NCI-H2081 (cell line): Measurements from ENCODE around the gene PKHD1.
"Not testable (repeated sequence)": the region's sequence is repeated elsewhere in the genome, so short reads cannot be mapped to it uniquely, and the experiment has no call there.

ENCODE experiments used
- DNase-seq, 2 experiments: peaks; one replicate each; lab custom pipeline; 2025; lab: John Stamatoyannopoulos, UW

Gene PKHD1

GRCh38 chr6:51992876-51993275 lies 94.5 kb downstream of the PKHD1 start:
- no peak for DNase-seq

DNA sequence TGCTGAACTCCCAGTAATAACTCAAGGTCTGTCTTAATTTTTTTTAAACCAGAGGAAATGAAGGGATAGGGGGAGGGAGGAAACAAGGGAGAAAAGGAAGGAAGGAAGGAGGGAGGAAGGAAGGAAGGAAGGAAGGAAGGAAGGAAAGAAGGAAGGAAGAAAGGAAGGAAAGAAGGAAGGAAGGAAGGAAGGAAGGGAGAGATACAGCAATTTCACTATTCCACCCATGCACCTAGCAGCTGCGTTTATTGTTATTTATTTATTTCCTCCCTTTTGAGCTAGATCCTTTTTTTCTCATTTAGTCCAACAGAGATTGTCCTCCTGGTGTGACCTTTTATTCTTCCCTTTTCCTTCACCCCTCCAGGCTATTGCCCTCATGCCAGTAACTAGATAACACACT lies 97.6 kb downstream of the PKHD1 start:
- DNase-seq, result no peak

DNA sequence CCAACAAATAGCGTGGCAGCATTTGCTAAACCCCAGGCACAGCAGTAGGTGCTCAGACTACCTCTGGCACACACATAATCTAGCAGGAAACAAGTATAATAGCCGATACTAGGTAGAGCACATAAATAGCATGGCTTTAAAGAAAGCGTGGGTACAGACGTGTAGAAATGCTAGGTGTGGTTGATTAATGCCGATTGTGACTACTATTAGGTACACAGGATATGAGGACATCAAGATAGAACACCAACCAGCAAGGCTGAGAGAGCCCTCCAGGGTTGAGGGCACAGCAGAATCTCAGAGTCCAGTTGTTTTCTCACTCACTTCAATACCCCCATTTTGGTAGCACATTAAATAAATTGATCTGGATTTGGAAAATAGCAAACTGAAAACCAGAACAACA lies 100.5 kb downstream of the PKHD1 start:
- no peak for DNase-seq

- DNase-seq, result no peak
These were observed 103.8 kb downstream of the PKHD1 start for GRCh38 chr6:51983564-51983963.

DNA sequence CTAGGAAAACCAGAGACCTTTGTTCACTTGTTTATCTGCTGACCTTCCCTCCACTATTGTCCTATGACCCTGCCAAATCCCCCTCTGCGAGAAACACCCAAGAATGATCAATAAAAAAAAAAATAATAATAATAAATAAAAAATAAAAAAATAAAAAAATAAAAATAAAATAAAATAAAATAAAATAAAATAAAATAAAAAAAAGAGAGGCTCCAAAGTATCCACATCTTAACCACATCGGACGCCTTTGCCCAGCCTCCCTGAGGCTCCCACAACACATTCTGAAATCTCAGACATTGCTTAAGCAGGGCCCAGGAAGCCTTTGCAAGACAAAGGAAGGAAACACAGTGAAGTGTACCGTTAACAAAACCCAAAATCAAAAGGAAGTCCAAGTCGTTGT lies 104.7 kb downstream of the PKHD1 start:
- DNase-seq, result not testable (repeated sequence)

GRCh38 chr6:51976374-51976773 lies 111.0 kb downstream of the PKHD1 start:
- DNase-seq, result no peak

DNA sequence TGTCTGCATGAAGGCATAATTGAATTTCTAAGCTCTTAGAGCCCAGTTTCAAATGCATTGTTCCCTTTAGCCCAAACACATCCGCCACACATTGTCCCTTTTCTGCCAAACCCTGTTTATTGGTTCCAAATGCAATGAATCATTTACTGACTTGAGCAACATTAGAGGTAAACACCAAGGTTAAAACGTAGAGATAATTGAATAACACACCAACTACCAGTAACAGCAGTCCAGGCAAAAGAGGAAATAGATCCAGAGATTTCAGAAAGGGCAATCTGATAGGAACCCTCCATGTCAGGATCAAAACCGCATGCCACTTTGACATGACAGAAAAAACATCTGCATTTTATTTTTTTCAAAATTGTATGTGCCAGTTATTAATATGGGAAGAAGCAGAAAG lies 114.8 kb downstream of the PKHD1 start:
- DNase-seq, result no peak

- peak in 1 of 2 experiments; percentile 5 for DNase-seq
These were observed 119.1 kb downstream of the PKHD1 start for GRCh38 chr6:51968265-51968664.

DNA sequence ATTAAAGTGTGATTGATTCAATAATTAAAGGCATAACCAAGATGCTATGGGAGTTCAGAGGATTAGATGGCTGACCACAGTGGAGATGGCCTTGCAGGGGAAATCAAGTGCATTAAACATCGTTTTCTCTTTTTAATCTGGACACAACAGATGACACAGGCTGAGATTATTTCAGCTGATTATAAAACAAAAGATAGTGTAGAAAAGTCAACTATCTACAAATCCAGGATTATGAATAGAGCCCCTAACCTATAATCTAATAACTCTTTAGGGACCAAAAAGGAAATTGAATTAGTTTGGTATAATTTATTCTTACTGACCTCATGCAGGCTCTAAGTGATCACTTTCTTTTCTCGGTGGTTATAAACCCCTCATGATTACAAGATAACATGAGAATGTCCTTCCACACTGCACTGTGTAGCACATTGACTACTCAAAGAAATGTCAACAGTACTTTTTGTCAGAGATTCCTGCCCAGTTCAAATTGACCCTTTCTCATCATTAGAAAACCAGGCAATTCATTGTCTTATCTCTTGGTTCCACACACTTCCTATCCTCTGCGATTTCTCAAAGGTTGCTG lies 122.1 kb downstream of the PKHD1 start:
- DNase-seq, result no peak

DNA sequence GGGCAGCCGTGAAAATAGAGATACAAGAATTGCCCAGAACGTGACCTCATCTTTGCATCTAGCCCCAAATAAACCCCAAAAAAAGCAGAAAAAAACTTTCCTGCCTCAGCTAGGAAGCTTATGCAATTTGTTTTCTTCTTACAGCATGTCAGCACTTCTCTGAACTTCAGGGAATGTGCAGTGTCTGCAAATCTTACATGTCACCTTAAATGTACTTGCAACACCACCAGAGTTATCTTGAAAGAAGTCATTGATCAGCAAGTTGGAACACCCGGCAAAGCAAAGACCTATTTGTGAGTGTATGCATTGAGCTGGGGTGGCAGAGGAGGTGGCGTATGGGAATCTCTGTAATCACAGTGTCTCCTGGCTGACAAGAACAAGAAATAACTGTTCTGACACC lies 123.4 kb downstream of the PKHD1 start:
- DNase-seq, result no peak

GRCh38 chr6:51962354-51962753 lies 125.1 kb downstream of the PKHD1 start:
- no peak for DNase-seq

DNA sequence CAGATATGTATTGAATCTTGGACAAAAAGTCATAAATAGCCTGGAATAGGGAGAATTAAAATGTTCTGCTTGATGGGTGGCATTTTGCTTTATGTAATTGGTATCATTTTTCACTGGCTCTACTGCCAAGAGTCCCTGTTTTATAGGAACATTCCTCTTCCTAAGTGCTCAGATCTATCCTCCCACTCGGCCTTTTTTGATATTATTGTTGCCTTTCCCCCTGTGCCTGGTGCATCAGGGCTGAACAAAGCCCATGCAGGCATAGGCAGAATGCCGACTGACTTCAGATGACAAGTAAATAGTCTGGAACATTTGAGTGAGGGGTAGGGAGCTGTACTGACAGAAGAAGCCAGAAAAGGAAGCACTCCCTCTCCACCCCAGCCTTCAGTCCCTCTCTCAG lies 127.0 kb downstream of the PKHD1 start:
- DNase-seq, result no peak

DNA sequence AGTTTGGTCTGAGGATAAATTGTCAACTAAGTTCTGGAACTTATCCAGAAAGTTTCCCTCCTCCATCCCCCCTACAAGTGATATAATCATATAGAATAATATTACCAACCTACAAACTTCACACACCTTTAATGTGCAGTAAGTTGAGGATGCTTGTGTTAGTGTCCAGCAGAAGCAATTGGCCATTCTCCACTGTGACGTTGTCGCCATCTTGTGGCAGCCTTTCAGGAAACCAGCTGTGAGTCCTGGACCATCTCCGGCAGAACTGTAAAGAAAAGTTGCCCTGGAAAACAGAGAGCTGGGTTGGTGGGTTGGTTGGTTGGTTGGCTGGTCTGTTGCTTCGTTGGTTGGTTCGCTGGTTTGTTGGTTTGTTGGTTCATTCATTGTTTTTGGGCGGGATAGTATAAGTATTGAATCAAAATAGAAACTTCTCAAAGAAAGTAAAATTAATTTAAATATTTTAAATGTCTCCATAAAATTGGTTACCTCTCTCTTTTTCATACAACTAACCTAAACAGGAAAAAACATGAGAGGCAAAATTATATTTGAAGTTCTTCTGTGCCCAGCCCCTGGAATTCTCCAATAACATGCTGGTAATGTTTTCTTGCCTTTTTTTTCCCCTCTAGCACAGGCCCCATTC lies 127.5 kb downstream of the PKHD1 start:
- peak; percentile 39 to 68 for DNase-seq

DNA sequence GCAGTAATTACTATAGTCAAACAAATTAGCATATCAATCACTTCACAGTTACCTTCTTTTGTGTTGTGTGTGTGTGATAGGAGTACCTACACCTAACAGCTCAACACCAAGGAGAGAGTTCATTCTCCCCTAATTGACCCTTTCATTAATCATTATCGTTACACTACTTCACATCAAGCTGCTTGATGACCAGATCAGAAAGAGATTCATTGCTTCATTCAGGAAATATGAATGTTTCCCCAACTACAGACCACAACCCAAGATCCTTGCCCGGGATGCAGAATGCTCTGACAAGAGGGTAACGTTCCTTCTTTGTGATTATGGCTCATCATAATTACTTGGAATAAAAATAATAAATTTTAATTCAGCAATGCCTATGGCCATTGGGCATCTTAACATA lies 132.7 kb downstream of the PKHD1 start:
- DNase-seq, result no peak

GRCh38 chr6:51953246-51953645 lies 134.2 kb downstream of the PKHD1 start:
- no peak for DNase-seq

DNA sequence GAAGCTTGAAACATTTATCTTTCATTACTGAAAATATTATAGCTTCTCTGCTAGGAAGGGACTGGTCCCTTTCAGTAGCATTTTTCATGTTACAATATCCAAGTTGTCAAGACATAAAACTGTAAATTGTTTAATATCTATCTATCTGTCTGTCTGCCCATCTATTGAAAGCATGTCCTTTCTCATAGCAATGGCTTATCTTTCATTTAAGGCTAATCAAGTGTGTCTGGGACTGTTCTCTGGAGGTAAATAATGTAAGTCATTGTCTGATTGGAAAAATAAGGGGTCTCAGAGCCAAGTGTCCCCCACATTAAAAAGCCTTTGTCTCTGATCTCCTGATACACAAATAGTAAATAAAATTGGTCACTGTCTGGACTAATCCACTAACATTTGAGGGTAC lies 135.5 kb downstream of the PKHD1 start:
- DNase-seq, result no peak

DNA sequence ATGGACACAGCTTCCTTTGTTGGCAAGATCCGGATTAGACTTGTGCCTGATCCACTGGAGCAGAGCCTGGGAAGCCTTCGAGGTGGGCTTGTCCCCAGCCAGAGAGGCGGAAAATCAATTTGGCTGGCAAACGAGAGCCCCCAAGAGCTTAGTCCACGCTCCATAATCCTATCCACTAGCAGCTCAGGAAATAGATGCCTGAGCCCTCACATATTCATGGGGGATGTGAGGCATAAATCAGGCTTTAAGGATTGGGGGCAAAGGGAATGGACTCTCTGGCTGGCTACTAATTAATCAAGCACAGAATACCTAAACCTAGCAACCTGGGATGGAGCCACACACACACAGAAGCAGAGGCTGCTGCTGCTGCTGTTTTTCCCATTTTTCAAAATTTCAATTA lies 137.9 kb downstream of the PKHD1 start:
- no peak for DNase-seq

DNA sequence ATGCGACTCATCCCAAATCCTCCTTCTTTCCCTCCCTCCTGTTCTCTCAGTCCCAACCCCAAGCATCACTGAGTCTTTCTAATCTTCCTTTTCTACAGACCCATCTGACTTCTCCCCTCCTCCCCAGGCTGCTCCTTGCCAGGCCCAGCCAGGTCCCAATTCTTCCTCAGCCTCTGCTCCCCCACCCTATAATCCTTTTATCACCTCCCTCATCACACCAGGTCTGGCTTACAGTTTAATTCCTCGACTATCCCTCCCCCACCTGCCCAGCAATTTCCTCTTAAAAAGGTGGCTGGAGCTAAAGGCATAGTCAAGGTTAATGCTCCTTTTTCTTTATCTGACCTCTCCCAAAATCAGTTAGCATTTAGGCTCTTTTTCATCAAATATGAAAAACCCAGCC lies 147.7 kb downstream of the PKHD1 start:
- DNase-seq, result not testable (repeated sequence)

DNA sequence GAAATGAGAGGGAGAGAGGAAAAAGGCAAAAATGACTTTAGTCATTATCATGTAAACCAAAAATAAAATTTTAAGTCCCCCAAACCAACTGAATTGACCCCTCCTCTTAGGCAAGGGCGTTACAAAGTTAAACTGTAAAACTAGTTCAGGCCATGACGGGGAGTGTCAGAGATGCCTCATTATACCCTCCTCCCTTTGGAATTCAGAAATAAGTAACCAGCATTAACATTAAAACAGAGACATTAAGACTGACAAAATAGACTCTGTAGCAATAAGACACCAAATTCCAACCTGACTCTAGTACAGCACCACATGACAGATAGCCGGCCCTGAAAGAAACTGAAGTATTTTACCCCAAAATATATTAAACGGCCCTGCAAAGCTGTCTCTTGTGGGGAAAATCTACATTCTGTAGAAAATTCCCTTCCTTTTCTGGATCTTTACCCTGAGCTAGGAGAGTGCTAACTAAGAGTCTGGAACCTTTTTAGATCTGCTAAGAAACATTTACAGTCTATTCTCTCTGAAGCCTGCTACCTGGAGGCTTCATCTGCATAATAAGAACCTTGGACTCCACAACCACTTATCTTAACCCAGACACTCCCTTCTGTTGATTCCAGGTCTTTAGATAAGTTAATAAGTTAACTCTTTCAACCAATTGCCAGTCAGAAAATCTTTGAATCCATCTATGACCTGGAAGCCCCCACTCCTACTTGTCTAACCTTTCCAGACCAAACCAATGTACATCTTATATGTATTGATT lies 150.7 kb downstream of the PKHD1 start:
- no peak for DNase-seq

DNA sequence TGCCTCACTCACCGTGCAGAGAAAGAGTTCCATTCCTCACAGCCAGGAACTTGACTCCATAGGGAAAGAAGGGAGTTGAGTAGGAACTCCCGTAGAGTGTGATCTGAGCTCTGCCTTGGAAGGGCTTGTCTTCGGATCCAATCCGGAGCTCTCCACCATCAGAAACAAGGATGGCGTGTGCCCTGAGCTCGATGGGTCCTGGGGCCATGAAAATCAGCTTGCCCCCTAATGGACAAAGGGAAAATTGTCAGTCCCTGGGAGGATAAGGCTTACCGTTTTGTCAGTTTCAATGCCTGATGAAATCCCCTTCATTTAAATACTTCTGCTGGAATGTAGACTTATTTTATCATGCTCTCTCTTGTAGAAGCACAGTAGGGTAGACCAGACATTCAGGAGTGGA lies 153.3 kb downstream of the PKHD1 start:
- DNase-seq, result no peak

GRCh38 chr6:51932956-51933355 lies 154.5 kb downstream of the PKHD1 start:
- no peak for DNase-seq

DNA sequence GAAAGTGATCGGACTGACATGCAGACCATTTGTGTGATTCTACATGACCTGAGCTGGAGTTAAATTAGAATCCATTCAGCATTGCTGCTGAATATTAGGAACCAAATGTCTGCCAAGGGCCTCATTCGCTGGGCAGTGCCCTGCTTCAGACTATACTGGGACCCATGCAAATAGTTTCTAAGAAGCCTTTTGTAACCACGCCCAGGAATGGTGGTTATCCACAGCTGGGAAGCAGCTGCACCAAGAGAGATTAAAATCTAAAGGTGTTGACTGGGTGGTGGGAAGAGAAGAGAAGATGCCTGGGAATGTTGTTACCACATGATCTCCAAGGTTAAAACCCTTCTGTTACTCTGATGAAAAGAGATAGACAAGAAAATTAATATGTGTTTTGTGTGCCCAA lies 156.8 kb downstream of the PKHD1 start:
- no peak for DNase-seq

DNA sequence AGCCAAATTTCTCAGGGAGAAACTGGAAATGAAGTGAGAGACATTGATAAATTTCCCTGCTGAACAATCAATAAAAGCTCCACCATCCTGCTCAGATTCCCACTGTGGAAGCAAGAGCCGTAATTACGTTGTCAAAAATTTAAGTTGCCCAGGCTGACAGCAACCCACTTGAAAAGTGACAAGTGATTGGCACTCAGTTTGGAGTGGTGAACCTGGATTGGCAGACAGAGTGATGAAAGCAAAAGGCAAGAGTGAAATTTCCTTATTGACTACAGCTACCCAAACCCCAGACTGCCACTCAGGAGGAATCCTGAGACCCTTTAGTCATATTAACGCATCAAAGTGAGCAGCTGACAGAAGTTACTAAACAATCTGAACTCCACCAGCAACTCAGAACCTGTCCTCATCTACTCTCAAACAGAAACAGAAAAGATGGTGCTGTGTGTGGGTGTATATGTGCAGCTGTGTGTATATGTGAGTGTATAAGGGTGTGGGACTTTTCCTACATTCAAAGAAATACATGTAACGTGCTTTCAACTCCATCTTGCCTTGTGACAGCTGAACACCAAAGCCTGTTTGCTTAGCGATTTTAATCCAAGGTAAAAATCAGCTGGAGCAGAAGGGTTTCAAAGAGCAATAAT lies 157.4 kb downstream of the PKHD1 start:
- DNase-seq, result no peak
